OCI-LY3 (cell line): ENCODE measurements around the gene DPEP2.

Source experiments
- H2AFZ ChIP-seq: fragments of 200-600, 300-600 bp; shearing (Covaris generic); 2 replicates; pipeline ENCODE4 v1.6.0; 2014; ENCODE audit warnings: antibody characterized with exemption, low read depth, low read length
- H3K27ac ChIP-seq: fragments of 200-600, 300-600 bp; sonication (generic); 2 replicates; pipeline ENCODE4 v1.5.1; 2014; ENCODE audit warnings: mild to moderate bottlenecking, low read length, moderate library complexity, mixed read lengths
- H3K27me3 ChIP-seq: fragments of 200-600, 300-600 bp; sonication (generic); 2 replicates; pipeline ENCODE4 v1.6.1; 2014; ENCODE audit warnings: low read depth, low read length, mixed read lengths
- H3K36me3 ChIP-seq: fragments of 200-600, 300-600 bp; sonication (generic); replicated peaks from 2 replicates; pipeline ENCODE3; 2014; ENCODE audit warnings: low read depth, low read length, mixed read lengths
- H3K4me1 ChIP-seq: fragments of 300-600, 200-600 bp; sonication (generic); 2 replicates; pipeline ENCODE4 v1.6.1; 2014; ENCODE audit warnings: low read length, mixed read lengths
- H3K4me2 ChIP-seq: fragments of 200-600, 300-600 bp; sonication (generic); 2 replicates; pipeline ENCODE4 v1.6.1; 2014; ENCODE audit warnings: low read length, mixed read lengths
- H3K4me3 ChIP-seq: fragments of 300-600, 200-600 bp; sonication (generic); 2 replicates; pipeline ENCODE4 v1.5.1; 2014; ENCODE audit warnings: antibody characterized with exemption, mild to moderate bottlenecking, low read length, moderate library complexity
- H3K79me2 ChIP-seq: fragments of 300-600, 200-600 bp; shearing (Covaris generic); 2 replicates; pipeline ENCODE4 v1.6.1; 2014; ENCODE audit warnings: mild to moderate bottlenecking, low read length, mixed read lengths
- H3K9ac ChIP-seq: fragments of 300-600, 200-600 bp; shearing (Covaris generic); 2 replicates; pipeline ENCODE4 v1.6.0; 2014; ENCODE audit warnings: mild to moderate bottlenecking, low read length, moderate library complexity
- H3K9me3 ChIP-seq: fragments of 200-600, 300-600 bp; shearing (Covaris generic); 2 replicates; pipeline ENCODE4 v1.6.1; 2014; ENCODE audit warnings: low read length, mixed read lengths; ENCODE audit not compliant: insufficient read depth
- H4K20me1 ChIP-seq: fragments of 200-600, 300-600 bp; sonication (generic); 2 replicates; pipeline ENCODE4 v1.6.1; 2016; ENCODE audit warnings: low read length, mixed read lengths; ENCODE audit not compliant: insufficient read depth
- EZH2phosphoT487 ChIP-seq: fragments of 200-600 bp; shearing (Covaris generic); IDR thresholded peaks from 2 replicates; pipeline ENCODE4 v1.6.1; 2018; ENCODE audit warnings: antibody characterized with exemption, mixed run types, low read depth
- TF ChIP-seq, protein P1 (sequence below): fragments of 200-600, 300-600 bp; sonication (generic); IDR thresholded peaks from 2 replicates; pipeline ENCODE4 v1.5.1; 2014; ENCODE audit warnings: antibody characterized with exemption, low read length, low read depth

Gene DPEP2

DNA sequence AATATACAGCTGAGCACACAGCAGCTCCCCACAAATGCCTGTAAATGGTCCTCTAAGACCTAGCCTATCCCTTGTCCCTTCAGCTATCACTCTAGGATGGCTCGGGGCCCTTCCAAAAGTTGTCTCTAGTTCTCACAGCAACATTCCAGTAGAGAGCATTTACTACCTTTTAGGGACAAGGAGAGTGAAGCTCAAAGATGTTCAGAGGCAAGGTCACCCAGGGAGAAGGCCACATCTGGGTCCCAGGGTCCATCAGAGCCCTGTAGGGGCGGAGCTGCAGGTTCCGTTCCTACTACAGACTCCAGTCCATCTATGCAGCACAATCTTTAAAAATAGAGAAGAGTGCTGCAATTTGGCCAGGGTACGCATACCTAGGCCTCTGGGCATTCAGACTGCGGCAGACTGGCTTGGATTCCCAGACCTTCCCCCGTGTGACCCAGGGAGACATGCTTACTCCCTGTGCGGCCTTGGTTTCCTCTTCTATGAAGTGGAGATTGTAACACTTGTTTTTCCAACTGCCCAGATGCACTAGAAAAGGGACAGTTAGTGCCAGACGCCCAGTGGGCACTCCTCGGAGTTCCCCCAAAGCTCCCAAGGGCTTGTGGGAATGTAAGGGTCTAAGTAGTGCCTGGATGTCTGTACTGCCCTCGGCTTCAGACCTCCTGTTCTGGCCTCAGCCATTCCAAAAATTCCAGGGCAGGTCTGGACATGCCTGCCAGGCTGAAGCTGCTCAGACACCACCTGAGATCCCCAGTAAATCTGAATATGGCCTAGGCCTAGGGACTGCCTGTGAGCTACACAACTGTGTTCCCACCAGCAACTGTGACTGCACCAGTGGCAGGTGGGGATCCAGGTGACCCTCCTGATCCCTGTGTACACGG, 33.4 kb downstream of the DPEP2 start:
- Histone ChIP-seq H3K9me3 (no peaks in the 10 kb centered on the region), H3K4me1 (peaks cover 12% of the 10 kb centered on the region; the same call in 1 of the 2 replicates), H2AFZ (no peak overlapping the region), H4K20me1 (peaks cover 20% of the 10 kb centered on the region), H3K27me3 (no peaks in the 10 kb centered on the region), H3K36me3 (peaks cover 17% of the 10 kb centered on the region), H3K79me2 (peaks cover 14% of the 10 kb centered on the region), H3K27ac (no peak overlapping the region), H3K9ac (no peak overlapping the region), H3K4me3 (no peak overlapping the region), H3K4me2 (no peak overlapping the region)
- TF ChIP-seq EZH2phosphoT487: no peak
- TF ChIP-seq, protein P1, sequence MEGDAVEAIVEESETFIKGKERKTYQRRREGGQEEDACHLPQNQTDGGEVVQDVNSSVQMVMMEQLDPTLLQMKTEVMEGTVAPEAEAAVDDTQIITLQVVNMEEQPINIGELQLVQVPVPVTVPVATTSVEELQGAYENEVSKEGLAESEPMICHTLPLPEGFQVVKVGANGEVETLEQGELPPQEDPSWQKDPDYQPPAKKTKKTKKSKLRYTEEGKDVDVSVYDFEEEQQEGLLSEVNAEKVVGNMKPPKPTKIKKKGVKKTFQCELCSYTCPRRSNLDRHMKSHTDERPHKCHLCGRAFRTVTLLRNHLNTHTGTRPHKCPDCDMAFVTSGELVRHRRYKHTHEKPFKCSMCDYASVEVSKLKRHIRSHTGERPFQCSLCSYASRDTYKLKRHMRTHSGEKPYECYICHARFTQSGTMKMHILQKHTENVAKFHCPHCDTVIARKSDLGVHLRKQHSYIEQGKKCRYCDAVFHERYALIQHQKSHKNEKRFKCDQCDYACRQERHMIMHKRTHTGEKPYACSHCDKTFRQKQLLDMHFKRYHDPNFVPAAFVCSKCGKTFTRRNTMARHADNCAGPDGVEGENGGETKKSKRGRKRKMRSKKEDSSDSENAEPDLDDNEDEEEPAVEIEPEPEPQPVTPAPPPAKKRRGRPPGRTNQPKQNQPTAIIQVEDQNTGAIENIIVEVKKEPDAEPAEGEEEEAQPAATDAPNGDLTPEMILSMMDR: no peak

DNA sequence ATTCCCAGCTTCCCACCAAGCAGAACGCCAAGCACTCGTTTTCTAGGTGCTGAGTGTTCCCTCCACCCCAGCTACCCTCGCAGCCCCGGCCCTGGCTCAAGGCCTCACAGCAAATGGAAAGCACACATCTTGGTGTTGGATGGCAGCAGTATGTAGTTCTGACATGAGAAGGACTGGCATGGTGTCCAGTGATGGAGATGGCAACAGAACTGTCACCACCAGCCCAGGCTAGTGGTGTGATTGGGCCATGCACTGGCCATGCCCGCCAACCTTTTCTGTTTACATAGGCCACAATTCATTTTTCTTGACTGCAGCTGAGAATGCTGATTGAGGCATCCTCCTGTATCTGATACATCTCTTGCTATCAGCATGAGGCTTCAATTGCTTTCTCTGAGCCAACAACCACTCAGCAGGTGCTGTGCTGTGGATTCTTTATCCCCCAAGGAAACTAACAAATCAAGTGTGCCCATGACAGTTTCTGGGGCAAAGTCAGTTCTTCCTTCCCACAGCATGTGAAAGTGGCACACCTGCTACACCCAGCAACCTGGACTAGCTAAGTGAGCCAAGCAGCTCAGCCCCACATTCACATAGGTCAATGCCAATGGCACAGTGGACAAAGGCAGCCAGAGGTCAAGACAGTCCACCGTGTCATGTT, 34.7 kb downstream of the DPEP2 start:
- no peak overlapping the region for H3K9ac ChIP-seq

DNA sequence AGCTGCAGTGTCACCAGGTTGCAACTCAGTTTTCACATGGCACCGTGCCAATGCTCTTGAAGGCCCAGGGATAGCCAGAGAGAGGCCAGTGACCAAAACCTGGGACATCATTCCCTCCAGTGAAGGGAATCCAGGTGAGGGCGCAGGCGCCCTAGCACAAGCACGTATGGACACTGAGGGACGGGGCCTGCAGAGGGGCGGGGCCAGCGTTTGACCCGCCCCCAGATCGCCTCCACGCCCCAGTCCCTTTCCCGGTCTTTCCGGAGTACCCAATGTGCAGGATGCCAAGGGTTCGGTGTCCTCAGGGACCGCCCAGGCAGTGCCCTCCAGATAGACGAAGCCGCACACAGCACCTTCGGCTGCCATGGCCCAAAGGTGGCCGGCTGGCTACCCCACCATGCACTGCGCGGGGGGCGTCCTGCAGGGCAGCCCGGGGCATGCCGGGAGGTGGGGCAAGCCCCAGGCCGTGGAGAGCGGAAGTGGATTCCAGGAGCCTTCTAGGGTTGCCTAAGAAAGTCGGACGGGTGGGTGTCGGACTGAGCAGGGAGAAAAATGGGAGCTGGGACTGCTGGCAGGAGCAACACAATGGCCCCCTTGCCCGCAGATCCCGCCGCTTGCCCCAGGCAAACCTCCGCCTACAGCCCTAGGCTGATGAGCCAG, 35.5 kb downstream of the DPEP2 start:
- Histone ChIP-seq H2AFZ (no peak overlapping the region), H3K4me1 (peaks cover 12% of the 10 kb centered on the region; the same call in 1 of the 2 replicates), H4K20me1 (peaks cover 20% of the 10 kb centered on the region), H3K4me3 (no peak overlapping the region), H3K4me2 (no peak overlapping the region), H3K27me3 (no peaks in the 10 kb centered on the region), H3K9me3 (no peaks in the 10 kb centered on the region), H3K79me2 (peaks cover 14% of the 10 kb centered on the region), H3K9ac (no peak overlapping the region), H3K27ac (no peak overlapping the region), H3K36me3 (peaks cover 28% of the 10 kb centered on the region)
- TF ChIP-seq EZH2phosphoT487: no peak
- TF ChIP-seq, protein P1: no peak

More for the DNA sequence above, 34.7 kb downstream of the DPEP2 start:
- H2AFZ ChIP-seq: no peak overlapping the region
- H3K79me2 ChIP-seq: peaks cover 14% of the 10 kb centered on the region
- peaks cover 24% of the 10 kb centered on the region for H3K36me3 ChIP-seq
- peaks cover 12% of the 10 kb centered on the region; the same call in 1 of the 2 replicates for H3K4me1 ChIP-seq
- TF ChIP-seq EZH2phosphoT487: no peak
- TF ChIP-seq, protein P1: no peak
- H3K4me3 ChIP-seq: no peak overlapping the region
- H3K27me3 ChIP-seq: no peaks in the 10 kb centered on the region
- no peak overlapping the region for H3K27ac ChIP-seq
- H3K4me2 ChIP-seq: no peak overlapping the region
- peaks cover 20% of the 10 kb centered on the region for H4K20me1 ChIP-seq
- H3K9me3 ChIP-seq: no peaks in the 10 kb centered on the region

DNA sequence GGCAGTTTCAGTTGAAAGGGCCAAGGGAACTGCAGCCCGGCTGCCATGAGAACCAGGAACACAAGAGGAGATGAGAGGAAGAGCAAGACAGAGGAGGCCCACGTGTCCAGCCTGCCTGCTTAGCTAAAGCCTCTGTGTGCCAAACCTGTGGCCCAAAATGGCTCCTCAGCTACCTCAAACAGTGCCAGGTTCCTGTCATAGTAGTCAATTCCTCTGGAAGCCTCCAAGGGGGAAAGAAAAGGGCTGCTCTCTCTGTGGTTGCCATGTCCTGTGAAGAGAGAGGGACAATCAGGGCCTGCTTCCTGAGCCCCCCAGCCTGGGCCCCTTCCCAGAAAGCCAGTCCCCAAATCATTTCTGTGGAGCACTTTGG, 36.0 kb downstream of the DPEP2 start:
- no peak overlapping the region for H3K4me2 ChIP-seq
- no peak overlapping the region for H3K27ac ChIP-seq
- peaks cover 20% of the 10 kb centered on the region for H4K20me1 ChIP-seq
- TF ChIP-seq, protein P1: no peak
- TF ChIP-seq EZH2phosphoT487: no peak
- no peak overlapping the region for H2AFZ ChIP-seq
- no peaks in the 10 kb centered on the region for H3K27me3 ChIP-seq
- no peaks in the 10 kb centered on the region for H3K9me3 ChIP-seq
- H3K9ac ChIP-seq: no peak overlapping the region
- H3K79me2 ChIP-seq: peaks cover 14% of the 10 kb centered on the region
- peaks cover 12% of the 10 kb centered on the region; the same call in 1 of the 2 replicates for H3K4me1 ChIP-seq
- peaks cover 31% of the 10 kb centered on the region for H3K36me3 ChIP-seq
- no peak overlapping the region for H3K4me3 ChIP-seq
